CD4-positive, alpha-beta T cell treated with Interleukin-1 beta for 1 hour (primary cell): ENCODE data around the gene PARD6A.
A peak's percentile ranks its signal among the peaks of the same experiment; 100 is the strongest.
"Not testable (repeated sequence)": the region's sequence is repeated elsewhere in the genome, so short reads cannot be mapped to it uniquely, and the experiment has no call there.

Experiments used
- DNase-seq, 2 donors: peaks; one replicate each; pipeline ENCODE4 v3.0.0-alpha.2; 2020 to 2022

PARD6A gene

DNA sequence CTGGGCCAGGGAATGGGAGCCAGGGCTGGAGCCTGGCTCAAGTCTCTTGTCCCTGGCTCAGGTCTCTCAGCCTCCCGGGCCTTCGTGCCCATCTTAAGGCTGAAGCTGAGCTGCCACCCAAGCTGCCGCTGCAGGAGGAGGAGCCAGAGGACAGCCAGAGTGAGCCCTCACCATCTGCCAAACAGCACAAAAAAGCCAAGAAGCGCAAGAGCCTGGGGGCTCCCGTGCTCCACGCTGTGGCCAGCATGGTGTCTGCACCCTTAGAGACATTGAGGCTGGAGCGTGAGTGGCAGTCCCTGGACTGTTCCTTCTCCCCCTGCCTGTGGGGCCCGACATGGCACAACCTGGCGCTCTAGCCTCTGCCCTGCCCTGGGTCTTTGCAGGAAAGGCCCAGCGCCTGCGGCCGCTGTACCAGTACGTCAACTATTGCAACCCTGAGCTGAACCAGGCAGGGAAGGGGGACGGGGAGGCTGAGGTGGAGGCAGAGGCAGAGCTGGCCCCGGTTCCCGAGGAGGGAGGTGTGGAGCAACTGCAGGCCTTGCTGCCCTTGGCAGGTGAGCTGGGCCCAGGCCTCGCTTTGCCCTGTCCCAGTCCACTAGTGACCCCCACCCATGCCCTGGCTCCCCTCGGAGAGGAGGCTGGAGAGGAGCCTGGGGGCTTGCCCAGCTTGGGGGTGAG lies 7.2 kb downstream of the PARD6A start:
- peak; percentile 87 to 89 for DNase-seq

- DNase-seq = peak; percentile 29 to 31
Observed at GRCh38 chr16:67668495-67669157, 7.9 kb downstream of the PARD6A start.

DNA sequence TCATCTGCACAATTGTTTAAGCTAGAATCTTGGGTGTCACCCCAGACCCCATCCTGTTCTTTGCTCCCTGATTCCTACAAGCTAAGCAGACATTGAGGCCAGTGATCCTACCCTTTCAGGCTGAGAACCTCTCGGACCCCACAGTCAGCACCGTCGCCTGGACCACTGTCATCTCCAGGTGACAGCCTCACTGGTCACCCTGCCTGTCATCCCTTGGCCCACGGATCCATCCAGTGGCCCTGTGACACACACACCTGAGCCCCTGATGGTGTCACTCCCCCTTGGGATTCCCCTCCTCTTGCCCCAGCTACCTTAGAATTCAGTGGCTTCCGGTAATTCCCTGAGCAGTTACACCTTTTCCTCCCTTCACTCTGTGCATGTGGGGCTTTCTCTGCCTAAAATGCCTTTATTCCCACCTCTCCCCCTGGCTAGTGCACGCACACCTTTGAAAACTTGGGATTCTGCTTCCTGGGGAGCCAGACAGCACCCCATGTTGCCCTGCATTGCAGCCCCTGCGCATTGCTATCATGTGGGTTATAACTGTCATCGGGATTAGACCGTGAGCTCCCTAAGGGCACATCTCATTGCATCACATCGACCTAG lies 8.8 kb downstream of the PARD6A start:
- DNase-seq = no peak

- DNase-seq = no peak
Observed at GRCh38 chr16:67672306-67672705, 11.5 kb downstream of the PARD6A start.

GRCh38 chr16:67672739-67673662 lies 12.2 kb downstream of the PARD6A start:
- peak; percentile 63 for DNase-seq

DNA sequence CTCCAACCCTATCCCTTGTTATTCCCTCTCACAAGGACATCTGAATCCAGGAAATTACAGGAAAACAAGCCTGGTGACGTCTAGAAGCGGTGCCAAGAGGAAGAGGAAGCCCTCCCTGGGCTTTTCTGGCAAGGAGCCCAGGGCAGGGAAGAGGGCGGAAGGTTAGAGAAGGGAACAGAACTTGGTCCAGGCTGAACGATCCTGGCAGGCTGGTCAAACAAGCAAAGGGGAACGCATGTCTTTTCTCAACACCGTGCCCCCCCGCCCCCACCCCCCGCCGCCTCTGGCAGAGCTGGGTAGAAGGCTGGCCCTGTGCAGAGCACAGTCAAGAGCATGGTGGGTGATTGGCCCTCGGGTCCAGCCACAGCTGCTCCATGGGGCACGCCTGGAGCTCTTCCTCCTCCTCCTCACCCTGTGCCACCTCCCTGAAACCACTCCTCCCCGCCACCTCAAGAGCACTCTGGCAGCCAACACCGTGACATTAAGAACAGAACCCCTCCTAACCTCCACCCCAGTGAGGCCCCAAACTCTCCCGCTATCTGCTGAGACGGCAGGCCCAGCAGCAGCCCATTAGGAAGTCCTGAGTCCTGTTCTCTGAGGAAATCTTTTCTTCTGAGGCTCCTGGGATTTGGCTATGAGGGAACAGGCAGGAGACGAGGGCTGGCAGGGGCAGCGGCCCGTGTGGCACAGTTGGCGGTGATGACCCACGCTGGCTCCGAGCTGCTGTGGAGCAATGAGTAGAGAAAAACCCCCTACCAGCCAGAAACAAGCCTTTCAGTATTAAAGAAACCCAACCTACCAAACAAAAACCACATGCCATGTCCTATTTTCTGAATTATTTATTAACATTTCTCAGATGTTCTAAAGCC lies 13.2 kb downstream of the PARD6A start:
- DNase-seq = peak in 1 of 2 donors; percentile 23

- DNase-seq = no peak
Observed at GRCh38 chr16:67674851-67675578, 14.3 kb downstream of the PARD6A start.

DNA sequence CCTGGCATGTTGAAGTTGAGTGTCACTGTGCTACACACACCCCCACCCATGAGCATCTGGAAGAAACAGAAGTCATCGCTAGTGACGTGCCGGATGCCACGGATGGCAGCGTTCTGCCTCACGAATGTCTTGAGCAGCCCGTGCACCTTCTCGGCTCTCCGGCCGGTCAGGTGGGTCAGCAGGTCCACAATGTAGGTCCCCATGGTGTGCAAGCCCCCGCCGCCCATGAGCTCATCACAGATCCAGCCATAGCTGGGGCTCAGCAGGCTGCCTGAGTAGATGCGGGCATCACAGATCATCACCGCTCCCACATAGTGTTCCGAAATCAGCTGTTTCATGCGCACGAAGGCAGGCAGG lies 14.8 kb downstream of the PARD6A start:
- DNase-seq = no peak

- DNase-seq = no peak
Observed at GRCh38 chr16:67675999-67676398, 15.2 kb downstream of the PARD6A start.

DNA sequence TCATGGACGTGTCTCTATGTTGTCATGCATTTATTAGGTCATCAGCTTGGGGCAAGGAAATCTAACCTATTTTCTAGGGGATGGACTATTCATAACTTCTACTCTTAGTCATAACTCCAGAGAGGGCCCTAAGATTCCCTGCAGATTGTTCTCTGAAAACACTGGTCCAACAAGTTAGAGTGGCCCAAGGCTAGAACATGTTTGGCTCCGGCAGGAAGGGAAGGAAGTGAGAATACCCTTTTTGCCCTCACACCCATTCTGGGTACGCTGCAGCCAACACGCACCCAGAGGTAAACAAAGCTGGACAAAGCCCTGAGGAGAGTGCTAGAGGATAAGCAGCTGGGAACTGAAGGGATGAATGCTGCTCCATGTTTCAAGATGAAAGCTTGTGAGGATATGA lies 15.8 kb downstream of the PARD6A start:
- no peak for DNase-seq

GRCh38 chr16:67676939-67677338 lies 16.2 kb downstream of the PARD6A start:
- no peak for DNase-seq

DNA sequence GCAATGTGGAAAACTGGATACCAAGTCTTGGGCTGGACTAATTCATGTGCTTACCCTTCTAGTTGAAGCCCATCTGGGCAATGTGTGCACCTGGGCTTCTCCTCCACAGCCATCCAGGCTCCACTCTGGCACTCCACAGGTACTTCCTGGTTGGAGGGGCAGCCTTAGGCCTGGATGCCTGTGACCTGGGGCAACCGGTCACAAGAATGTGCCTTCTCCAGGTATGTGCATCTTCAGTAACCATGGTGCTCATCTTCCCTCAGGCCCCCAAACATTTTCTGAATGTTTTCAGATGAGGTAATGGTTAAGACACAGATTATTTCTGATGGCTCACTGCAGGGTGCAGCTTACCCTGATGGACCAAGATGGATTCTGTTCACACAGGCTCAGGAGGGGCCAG lies 17.0 kb downstream of the PARD6A start:
- no peak for DNase-seq

- no peak for DNase-seq
Observed at GRCh38 chr16:67678354-67679023, 17.7 kb downstream of the PARD6A start.

DNA sequence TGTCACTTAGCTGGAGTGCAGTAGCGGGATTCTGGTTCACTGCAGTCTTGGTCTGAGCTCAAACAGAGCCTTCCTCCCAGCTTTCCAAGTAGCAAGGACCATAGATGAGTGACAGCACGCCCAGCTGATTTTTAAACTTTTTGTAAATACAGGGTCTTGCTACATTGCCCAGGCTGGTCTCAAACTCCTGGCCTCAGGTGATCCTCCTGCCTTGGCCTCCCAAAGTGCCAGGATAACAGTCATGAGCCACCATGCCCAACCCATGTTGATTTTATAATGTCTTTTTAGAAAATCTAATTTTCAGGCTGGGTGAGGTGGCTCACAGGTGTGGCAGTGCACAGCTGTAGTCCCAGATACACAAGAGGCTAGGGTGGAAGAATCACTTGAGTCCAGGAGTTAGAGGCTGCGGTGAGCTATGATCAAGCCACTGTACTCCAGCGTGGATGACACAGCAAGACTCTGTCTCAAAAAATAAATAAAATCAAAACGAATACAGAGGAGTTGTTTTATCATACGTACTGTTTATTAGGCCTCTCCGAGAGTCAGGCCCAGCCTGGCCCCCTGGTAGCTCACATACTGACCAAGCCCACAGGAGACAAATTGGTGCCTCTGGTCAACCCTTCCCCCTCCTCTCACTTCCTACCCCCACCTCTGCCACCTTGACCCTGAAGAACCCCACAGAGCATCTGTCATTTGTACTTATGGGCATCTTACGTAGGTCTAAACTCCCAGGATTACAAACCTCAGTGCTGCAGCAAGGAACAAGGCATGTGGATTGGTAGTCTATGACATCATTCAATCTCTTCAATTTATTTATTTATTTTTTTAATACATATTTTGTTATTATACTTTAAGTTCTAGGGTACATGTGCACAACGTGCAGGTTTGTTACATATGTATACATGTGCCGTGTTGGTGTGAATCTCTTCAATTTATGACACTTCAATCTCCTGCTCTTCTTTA lies 19.5 kb downstream of the PARD6A start:
- no peak for DNase-seq

- no peak for DNase-seq
Observed at GRCh38 chr16:67683767-67684166, 23.0 kb downstream of the PARD6A start.

- peak in 1 of 2 donors; percentile 15 for DNase-seq
Observed at GRCh38 chr16:67685388-67686112, 24.8 kb downstream of the PARD6A start.

- not testable (repeated sequence) for DNase-seq
Observed at GRCh38 chr16:67693517-67694285, 32.9 kb downstream of the PARD6A start.

- DNase-seq = no peak
Observed at GRCh38 chr16:67694611-67695010, 33.9 kb downstream of the PARD6A start.
